ENCODE measurements around the gene CREG1.

The CREG1 gene

DNA sequence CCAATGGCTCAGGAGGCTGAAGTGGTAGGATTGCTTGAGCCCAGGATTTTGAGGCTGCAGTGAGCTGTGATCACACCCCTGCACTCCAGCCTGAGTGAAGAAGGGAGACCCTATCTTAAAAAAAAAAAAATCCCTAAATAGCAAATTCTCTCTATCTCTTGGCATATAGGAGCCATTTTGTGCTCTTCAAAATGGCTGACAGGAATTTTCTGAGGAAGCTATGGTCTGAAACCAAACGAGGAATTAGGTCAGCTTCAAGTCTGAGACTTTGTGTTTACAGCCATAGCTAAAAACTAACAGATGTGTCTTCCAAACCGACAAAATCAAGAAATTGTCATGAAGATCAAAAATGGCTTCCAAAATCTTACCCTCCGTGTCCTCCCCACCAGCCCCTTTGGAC, 45.8 kb downstream of the CREG1 start:
- TF ChIP-seq, protein P1, sequence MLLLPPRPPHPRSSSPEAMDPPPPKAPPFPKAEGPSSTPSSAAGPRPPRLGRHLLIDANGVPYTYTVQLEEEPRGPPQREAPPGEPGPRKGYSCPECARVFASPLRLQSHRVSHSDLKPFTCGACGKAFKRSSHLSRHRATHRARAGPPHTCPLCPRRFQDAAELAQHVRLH (tag by site-specific recombination; IDR thresholded peaks at IDR 0.05) = no peak
- no peak for TF ChIP-seq PRDM1 (tag by site-specific recombination; IDR thresholded peaks at IDR 0.05)
- no peak for TF ChIP-seq ZNF221 (tag by site-specific recombination; IDR thresholded peaks at IDR 0.05; ENCODE audit: borderline replicate concordance)
- no peak for TF ChIP-seq ZFP37 (tag by site-specific recombination; IDR thresholded peaks at IDR 0.05)
- TF ChIP-seq SCRT2 (tag by site-specific recombination; IDR thresholded peaks at IDR 0.05) = no peak
- TF ChIP-seq, protein P2, sequence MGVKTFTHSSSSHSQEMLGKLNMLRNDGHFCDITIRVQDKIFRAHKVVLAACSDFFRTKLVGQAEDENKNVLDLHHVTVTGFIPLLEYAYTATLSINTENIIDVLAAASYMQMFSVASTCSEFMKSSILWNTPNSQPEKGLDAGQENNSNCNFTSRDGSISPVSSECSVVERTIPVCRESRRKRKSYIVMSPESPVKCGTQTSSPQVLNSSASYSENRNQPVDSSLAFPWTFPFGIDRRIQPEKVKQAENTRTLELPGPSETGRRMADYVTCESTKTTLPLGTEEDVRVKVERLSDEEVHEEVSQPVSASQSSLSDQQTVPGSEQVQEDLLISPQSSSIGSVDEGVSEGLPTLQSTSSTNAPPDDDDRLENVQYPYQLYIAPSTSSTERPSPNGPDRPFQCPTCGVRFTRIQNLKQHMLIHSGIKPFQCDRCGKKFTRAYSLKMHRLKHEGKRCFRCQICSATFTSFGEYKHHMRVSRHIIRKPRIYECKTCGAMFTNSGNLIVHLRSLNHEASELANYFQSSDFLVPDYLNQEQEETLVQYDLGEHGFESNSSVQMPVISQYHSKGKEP (tag by site-specific recombination; IDR thresholded peaks at IDR 0.05) = no peak
- TF ChIP-seq, protein P3, sequence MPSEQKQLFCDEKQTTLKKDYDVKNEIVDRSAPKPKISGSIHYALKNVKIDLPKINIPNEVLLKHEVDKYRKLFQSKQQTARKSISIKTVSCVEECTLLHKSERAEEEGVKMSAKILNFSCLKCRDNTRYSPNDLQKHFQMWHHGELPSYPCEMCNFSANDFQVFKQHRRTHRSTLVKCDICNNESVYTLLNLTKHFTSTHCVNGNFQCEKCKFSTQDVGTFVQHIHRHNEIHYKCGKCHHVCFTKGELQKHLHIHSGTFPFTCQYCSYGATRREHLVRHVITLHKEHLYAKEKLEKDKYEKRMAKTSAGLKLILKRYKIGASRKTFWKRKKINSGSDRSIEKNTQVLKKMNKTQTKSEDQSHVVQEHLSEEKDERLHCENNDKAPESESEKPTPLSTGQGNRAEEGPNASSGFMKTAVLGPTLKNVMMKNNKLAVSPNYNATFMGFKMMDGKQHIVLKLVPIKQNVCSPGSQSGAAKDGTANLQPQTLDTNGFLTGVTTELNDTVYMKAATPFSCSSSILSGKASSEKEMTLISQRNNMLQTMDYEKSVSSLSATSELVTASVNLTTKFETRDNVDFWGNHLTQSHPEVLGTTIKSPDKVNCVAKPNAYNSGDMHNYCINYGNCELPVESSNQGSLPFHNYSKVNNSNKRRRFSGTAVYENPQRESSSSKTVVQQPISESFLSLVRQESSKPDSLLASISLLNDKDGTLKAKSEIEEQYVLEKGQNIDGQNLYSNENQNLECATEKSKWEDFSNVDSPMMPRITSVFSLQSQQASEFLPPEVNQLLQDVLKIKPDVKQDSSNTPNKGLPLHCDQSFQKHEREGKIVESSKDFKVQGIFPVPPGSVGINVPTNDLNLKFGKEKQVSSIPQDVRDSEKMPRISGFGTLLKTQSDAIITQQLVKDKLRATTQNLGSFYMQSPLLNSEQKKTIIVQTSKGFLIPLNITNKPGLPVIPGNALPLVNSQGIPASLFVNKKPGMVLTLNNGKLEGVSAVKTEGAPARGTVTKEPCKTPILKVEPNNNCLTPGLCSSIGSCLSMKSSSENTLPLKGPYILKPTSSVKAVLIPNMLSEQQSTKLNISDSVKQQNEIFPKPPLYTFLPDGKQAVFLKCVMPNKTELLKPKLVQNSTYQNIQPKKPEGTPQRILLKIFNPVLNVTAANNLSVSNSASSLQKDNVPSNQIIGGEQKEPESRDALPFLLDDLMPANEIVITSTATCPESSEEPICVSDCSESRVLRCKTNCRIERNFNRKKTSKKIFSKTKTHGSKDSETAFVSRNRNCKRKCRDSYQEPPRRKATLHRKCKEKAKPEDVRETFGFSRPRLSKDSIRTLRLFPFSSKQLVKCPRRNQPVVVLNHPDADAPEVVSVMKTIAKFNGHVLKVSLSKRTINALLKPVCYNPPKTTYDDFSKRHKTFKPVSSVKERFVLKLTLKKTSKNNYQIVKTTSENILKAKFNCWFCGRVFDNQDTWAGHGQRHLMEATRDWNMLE (tag by site-specific recombination; conservative IDR thresholded peaks at IDR 0.05; ENCODE audit: low read depth) = no peak
- no peak for TF ChIP-seq ZNF670 (tag by site-specific recombination; IDR thresholded peaks at IDR 0.05; ENCODE audit: low read depth)
- TF ChIP-seq YY2 (tag by site-specific recombination; IDR thresholded peaks at IDR 0.05) = no peak
- TF ChIP-seq ZNF529 (tag by site-specific recombination; IDR thresholded peaks at IDR 0.05; ENCODE audit: insufficient replicate concordance) = no peak
- TF ChIP-seq, protein P4, sequence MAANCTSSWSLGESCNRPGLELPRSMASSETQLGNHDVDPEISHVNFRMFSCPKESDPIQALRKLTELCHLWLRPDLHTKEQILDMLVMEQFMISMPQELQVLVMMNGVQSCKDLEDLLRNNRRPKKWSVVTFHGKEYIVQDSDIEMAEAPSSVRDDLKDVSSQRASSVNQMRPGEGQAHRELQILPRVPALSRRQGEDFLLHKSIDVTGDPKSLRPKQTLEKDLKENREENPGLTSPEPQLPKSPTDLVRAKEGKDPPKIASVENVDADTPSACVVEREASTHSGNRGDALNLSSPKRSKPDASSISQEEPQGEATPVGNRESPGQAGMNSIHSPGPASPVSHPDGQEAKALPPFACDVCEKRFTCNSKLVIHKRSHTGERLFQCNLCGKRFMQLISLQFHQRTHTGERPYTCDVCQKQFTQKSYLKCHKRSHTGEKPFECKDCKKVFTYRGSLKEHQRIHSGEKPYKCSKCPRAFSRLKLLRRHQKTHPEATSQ (tag by site-specific recombination; IDR thresholded peaks at IDR 0.05) = no peak
- no peak overlapping the region for H3K4me3 ChIP-seq (ENCODE audit: low read depth, low read length)
- no peaks in the 10 kb centered on the region for H3K36me3 ChIP-seq (ENCODE audit: control insufficient read depth in 2 of 2, insufficient read depth in 1 of 2, low read length in 2 of 2)
- H3K4me1 ChIP-seq (ENCODE audit: control insufficient read depth, insufficient read depth, low read length) = no peaks in the 10 kb centered on the region
- CTCF ChIA-PET = interaction anchor here (0.7 to 1.0 kb wide), 2 partner anchors 26 to 33 kb away, joined by 3 to 4 read pairs; no protein-coding TSS in a partner anchor
- no peaks in the 10 kb centered on the region for H3K9me3 ChIP-seq (ENCODE audit: control insufficient read depth, insufficient read depth, low read depth, low read length)
- POLR2A ChIA-PET = no interaction called here
- H3K27ac ChIP-seq (ENCODE audit: extremely low read depth, low read depth, low read length) = no peak overlapping the region

DNA sequence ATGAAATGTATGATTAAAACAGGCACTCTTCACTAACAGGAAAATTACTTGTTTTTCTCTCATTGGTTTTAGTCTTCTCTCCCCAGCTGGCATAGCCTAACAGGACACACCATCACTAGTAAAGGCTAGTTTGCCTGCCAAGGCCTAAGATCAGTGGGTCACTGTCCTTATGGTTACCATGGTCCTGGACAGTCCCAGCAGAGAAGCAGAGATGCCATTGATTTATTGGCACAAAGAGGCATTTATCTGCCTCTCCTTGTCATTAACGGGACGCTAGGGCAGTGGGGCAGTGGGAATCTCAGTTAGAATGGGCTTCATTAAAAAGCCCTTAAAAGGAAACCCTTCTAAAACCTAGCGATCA, 49.1 kb downstream of the CREG1 start:
- Histone ChIP-seq H3K4me1 (ENCODE audit: control insufficient read depth, insufficient read depth, low read length) (no peaks in the 10 kb centered on the region), H3K4me3 (ENCODE audit: low read depth, low read length) (no peak overlapping the region), H3K9me3 (ENCODE audit: control insufficient read depth, insufficient read depth, low read depth, low read length) (no peaks in the 10 kb centered on the region), H3K27ac (ENCODE audit: extremely low read depth, low read depth, low read length) (no peak overlapping the region), H3K36me3 (ENCODE audit: control insufficient read depth in 2 of 2, insufficient read depth in 1 of 2, low read length in 2 of 2) (no peaks in the 10 kb centered on the region)
- POLR2A ChIA-PET = interaction anchor here (0.6 kb wide), 1 partner anchor 434 kb away, joined by 3 read pairs; no protein-coding TSS in a partner anchor
- CTCF ChIA-PET = no interaction called here
- no peak for TF ChIP-seq ZNF169 (tag by site-specific recombination; IDR thresholded peaks at IDR 0.05)
- no peak for TF ChIP-seq IKZF3 (tag by site-specific recombination; IDR thresholded peaks at IDR 0.05)
- TF ChIP-seq, protein P5, sequence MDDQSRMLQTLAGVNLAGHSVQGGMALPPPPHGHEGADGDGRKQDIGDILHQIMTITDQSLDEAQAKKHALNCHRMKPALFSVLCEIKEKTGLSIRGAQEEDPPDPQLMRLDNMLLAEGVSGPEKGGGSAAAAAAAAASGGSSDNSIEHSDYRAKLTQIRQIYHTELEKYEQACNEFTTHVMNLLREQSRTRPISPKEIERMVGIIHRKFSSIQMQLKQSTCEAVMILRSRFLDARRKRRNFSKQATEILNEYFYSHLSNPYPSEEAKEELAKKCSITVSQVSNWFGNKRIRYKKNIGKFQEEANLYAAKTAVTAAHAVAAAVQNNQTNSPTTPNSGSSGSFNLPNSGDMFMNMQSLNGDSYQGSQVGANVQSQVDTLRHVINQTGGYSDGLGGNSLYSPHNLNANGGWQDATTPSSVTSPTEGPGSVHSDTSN (CRISPR knock-in tag; IDR thresholded peaks at IDR 0.05) = no peak
- TF ChIP-seq ZNF521 (tag by site-specific recombination; IDR thresholded peaks at IDR 0.05) = no peak
- TF ChIP-seq KLF10 (tag by site-specific recombination; IDR thresholded peaks at IDR 0.05) = no peak
- no peak for TF ChIP-seq ZNF10 (tag by site-specific recombination; IDR thresholded peaks at IDR 0.05)
- no peak for TF ChIP-seq ZNF16 (tag by site-specific recombination; IDR thresholded peaks at IDR 0.05; ENCODE audit: low read depth)
- no peak for TF ChIP-seq REPIN1 (tag by site-specific recombination; IDR thresholded peaks at IDR 0.05; ENCODE audit: low read depth)
- TF ChIP-seq, protein P6, sequence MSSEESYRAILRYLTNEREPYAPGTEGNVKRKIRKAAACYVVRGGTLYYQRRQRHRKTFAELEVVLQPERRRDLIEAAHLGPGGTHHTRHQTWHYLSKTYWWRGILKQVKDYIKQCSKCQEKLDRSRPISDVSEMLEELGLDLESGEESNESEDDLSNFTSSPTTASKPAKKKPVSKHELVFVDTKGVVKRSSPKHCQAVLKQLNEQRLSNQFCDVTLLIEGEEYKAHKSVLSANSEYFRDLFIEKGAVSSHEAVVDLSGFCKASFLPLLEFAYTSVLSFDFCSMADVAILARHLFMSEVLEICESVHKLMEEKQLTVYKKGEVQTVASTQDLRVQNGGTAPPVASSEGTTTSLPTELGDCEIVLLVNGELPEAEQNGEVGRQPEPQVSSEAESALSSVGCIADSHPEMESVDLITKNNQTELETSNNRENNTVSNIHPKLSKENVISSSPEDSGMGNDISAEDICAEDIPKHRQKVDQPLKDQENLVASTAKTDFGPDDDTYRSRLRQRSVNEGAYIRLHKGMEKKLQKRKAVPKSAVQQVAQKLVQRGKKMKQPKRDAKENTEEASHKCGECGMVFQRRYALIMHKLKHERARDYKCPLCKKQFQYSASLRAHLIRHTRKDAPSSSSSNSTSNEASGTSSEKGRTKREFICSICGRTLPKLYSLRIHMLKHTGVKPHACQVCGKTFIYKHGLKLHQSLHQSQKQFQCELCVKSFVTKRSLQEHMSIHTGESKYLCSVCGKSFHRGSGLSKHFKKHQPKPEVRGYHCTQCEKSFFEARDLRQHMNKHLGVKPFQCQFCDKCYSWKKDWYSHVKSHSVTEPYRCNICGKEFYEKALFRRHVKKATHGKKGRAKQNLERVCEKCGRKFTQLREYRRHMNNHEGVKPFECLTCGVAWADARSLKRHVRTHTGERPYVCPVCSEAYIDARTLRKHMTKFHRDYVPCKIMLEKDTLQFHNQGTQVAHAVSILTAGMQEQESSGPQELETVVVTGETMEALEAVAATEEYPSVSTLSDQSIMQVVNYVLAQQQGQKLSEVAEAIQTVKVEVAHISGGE (tag by site-specific recombination; conservative IDR thresholded peaks at IDR 0.05; ENCODE audit: low read depth) = no peak
- TF ChIP-seq ZNF48 (tag by site-specific recombination; IDR thresholded peaks at IDR 0.05) = no peak
